OCI-LY1 (cell line): ENCODE data around the gene ELL2.

Source experiments
- CTCF ChIP-seq: fragments of 200-600 bp; sonication (generic), shearing (Covaris generic); IDR thresholded peaks from 2 replicates; pipeline ENCODE4 v1.5.1; 2017; ENCODE audit warnings: mild to moderate bottlenecking, antibody characterized with exemption, low read length, moderate library complexity, mixed read lengths
- EZH2 ChIP-seq: fragments of 200-600 bp; sonication (generic), shearing (Covaris generic); IDR thresholded peaks from 2 replicates; pipeline ENCODE4 v1.8.0; 2017; ENCODE audit warnings: borderline replicate concordance, mixed run types, mild to moderate bottlenecking, antibody characterized with exemption, low read length, moderate library complexity, mixed read lengths

DNA sequence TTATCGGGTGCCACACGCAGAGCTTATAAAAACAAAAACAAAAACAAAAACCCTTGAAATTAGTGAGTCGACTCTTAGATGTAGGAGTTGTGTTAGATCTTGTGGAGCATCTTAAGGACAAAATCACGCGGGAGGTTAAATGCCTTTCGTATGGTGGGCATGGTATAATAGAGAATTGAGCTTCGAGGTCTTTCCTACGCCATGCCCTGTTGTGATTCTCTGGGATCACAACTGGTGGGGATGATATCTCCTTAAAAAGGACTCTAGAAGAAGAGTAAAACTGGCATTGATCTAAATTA is 773 bp upstream of the ELL2 start:
- no peak for TF ChIP-seq CTCF
- no peak for TF ChIP-seq EZH2
